ENCODE measurements around the gene ADGRV1. TPM values are rescaled to one million over a fixed set of nuclear protein-coding genes. Genes with fewer than 3 reads are reported as not detected.

The ADGRV1 gene
- total RNA-seq, 1 experiment from 2014 or later, result 6.8 TPM

DNA sequence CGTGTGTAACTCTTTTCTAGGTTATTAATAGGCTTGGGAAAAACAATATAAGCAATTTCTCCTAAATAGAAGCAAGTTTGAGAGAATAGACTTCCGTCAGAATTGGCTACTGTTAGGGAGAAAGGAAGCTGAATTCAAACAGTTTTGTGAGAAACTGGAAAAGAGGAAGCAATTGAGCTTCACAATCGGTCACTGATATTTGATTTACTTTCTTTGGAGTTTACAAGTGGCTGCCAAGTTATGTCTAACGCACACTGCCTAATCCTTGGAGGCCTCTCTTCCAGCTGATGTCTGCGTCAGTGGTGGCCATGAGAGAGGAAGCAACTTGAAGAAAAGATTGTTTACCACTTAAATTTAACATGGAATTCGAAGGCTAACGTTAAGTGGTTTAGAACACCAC lies 319.5 kb downstream of the ADGRV1 start:
- no peak for TF ChIP-seq EZH2 (IDR thresholded peaks at IDR 0.05; ENCODE audit: borderline replicate concordance, low read depth, low read length, poor library complexity, severe bottlenecking)
- TF ChIP-seq, protein P1, sequence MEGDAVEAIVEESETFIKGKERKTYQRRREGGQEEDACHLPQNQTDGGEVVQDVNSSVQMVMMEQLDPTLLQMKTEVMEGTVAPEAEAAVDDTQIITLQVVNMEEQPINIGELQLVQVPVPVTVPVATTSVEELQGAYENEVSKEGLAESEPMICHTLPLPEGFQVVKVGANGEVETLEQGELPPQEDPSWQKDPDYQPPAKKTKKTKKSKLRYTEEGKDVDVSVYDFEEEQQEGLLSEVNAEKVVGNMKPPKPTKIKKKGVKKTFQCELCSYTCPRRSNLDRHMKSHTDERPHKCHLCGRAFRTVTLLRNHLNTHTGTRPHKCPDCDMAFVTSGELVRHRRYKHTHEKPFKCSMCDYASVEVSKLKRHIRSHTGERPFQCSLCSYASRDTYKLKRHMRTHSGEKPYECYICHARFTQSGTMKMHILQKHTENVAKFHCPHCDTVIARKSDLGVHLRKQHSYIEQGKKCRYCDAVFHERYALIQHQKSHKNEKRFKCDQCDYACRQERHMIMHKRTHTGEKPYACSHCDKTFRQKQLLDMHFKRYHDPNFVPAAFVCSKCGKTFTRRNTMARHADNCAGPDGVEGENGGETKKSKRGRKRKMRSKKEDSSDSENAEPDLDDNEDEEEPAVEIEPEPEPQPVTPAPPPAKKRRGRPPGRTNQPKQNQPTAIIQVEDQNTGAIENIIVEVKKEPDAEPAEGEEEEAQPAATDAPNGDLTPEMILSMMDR (conservative IDR thresholded peaks at IDR 0.05; ENCODE audit: low read depth, low read length), result no peak
- intact Hi-C loops (cut with micrococcal nuclease; ENCODE audit: unreplicated experiment), result no loop called here
- Histone ChIP-seq H3K27me3 (replicated peaks; ENCODE audit: insufficient read depth, low read depth, low read length, poor library complexity) (no peaks in the 10 kb centered on the region), H3K27ac (ENCODE audit: low read depth, low read length, poor library complexity, severe bottlenecking) (no peak overlapping the region), H3K4me3 (ENCODE audit: low read depth, low read length, poor library complexity, severe bottlenecking) (no peak overlapping the region), H3K36me3 (ENCODE audit: insufficient read depth, low read length, poor library complexity, severe bottlenecking) (no peaks in the 10 kb centered on the region), H3K9me3 (ENCODE audit: low read depth, low read length, poor library complexity, severe bottlenecking) (no peaks in the 10 kb centered on the region), H3K4me1 (ENCODE audit: insufficient read depth, low read length, poor library complexity, severe bottlenecking) (peaks cover 3% of the 10 kb centered on the region)
- no peak for DNase-seq (ENCODE audit: low spot score)
- POLR2A ChIA-PET (ENCODE audit: low non-redundant PET), result no interaction called here
- CTCF ChIA-PET, result no interaction called here
- no TSS peak for BruUV-seq (replicated peaks)

DNA sequence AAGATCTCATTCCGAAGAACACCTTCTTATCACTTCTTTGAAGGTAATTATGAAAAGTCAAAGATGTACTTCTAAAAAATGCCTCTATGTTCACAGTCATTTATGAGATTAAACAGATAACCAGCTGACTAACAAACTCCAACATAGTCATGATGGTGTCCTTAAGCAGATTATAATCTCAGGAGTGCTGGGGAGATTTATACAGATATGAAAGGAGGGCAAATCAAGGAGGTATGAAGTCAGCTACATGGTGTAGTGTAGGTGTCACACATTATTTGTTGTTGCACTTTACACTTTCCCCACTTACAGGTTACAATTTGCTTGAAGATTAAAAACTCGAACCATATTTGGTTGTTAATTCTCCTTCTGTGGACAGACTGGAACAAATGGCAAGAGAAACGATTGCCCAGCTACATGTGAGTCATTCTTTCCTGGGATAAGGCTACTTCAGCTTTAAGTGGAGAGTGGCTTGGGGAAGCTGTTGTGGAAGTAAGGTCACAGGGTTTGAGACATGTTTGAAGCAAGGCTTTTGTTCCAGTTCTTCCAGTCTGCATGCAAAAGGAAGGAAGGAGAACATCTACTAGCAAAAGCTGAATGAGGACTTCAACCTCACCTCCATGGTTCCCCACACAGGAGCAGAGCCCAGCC lies 320.1 kb downstream of the ADGRV1 start:
- intact Hi-C loops (cut with micrococcal nuclease; ENCODE audit: unreplicated experiment), result no loop called here

DNA sequence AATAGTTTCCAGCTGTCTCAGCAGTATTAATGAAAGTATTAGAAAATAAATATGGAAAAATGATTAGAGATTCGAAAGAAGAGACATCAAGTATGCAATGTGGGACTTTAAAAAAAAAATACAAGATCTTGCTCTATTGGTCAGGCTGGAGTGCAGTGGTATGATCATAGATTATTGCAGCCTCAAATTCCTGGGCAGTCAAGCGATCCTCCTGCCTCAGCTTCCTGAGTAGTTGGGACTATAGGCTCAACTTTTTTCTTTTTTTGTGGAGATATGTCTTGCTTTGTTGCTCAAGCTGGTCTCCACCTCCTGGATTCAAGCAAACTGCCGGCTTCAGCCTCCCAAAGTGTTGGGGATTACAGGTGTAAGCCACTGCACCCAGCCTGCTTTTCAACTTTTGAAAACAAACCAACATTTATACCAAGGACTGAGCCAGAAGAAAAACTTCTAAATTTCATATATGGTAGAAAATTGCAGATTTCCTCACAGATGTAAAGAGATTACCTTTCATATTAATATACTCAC lies 323.1 kb downstream of the ADGRV1 start:
- H3K4me3 ChIP-seq (ENCODE audit: low read depth, low read length, poor library complexity, severe bottlenecking), result no peak overlapping the region
- no peaks in the 10 kb centered on the region for H3K4me1 ChIP-seq (ENCODE audit: insufficient read depth, low read length, poor library complexity, severe bottlenecking)
- no TSS peak for BruUV-seq (replicated peaks)
- TF ChIP-seq, protein P1 (conservative IDR thresholded peaks at IDR 0.05; ENCODE audit: low read depth, low read length), result no peak
- no peak for TF ChIP-seq EZH2 (IDR thresholded peaks at IDR 0.05; ENCODE audit: borderline replicate concordance, low read depth, low read length, poor library complexity, severe bottlenecking)
- ChIA-PET CTCF (no interaction called here), POLR2A (ENCODE audit: low non-redundant PET) (interaction anchor here (0.5 kb wide), 1 partner anchor 450 kb away, joined by 5 read pairs; no protein-coding TSS in a partner anchor)
- H3K36me3 ChIP-seq (ENCODE audit: insufficient read depth, low read length, poor library complexity, severe bottlenecking), result no peaks in the 10 kb centered on the region
- no peaks in the 10 kb centered on the region for H3K9me3 ChIP-seq (ENCODE audit: low read depth, low read length, poor library complexity, severe bottlenecking)
- no peak for DNase-seq (ENCODE audit: low spot score)
- intact Hi-C loops (cut with micrococcal nuclease; ENCODE audit: unreplicated experiment), result no loop called here
- H3K27me3 ChIP-seq (replicated peaks; ENCODE audit: insufficient read depth, low read depth, low read length, poor library complexity), result no peaks in the 10 kb centered on the region
- H3K27ac ChIP-seq (ENCODE audit: low read depth, low read length, poor library complexity, severe bottlenecking), result no peak overlapping the region

More for the DNA sequence above, 320.1 kb downstream of the ADGRV1 start:
- Histone ChIP-seq H3K36me3 (ENCODE audit: insufficient read depth, low read length, poor library complexity, severe bottlenecking) (no peaks in the 10 kb centered on the region), H3K9me3 (ENCODE audit: low read depth, low read length, poor library complexity, severe bottlenecking) (no peaks in the 10 kb centered on the region), H3K27ac (ENCODE audit: low read depth, low read length, poor library complexity, severe bottlenecking) (no peak overlapping the region), H3K4me1 (ENCODE audit: insufficient read depth, low read length, poor library complexity, severe bottlenecking) (peaks cover 3% of the 10 kb centered on the region), H3K27me3 (replicated peaks; ENCODE audit: insufficient read depth, low read depth, low read length, poor library complexity) (no peaks in the 10 kb centered on the region), H3K4me3 (ENCODE audit: low read depth, low read length, poor library complexity, severe bottlenecking) (no peak overlapping the region)
- BruUV-seq (replicated peaks), result no TSS peak
- CTCF ChIA-PET, result interaction anchor here (0.6 kb wide), 1 partner anchor 377 kb away, joined by 3 read pairs; no protein-coding TSS in a partner anchor
- no peak for DNase-seq (ENCODE audit: low spot score)
- TF ChIP-seq, protein P1 (conservative IDR thresholded peaks at IDR 0.05; ENCODE audit: low read depth, low read length), result no peak
- TF ChIP-seq EZH2 (IDR thresholded peaks at IDR 0.05; ENCODE audit: borderline replicate concordance, low read depth, low read length, poor library complexity, severe bottlenecking), result no peak
- POLR2A ChIA-PET (ENCODE audit: low non-redundant PET), result no interaction called here

Measured in A673 (cell line).